Aorta (tissue), 5 donors: ENCODE measurements around the gene C14orf119. TPM values are rescaled to one million over a fixed set of nuclear protein-coding genes. Genes with fewer than 3 reads are reported as not detected.

ENCODE experiments used
- ATAC-seq: fragments of 200-7000 bp; cut with Tn5 transposase; one replicate; pipeline ENCODE4 v1.9.1; 2022; ENCODE audit warnings: moderate library complexity; ENCODE audit not compliant: low FRiP score
- DNase-seq, 2 donors: peaks; one replicate each; pipeline ENCODE4 v3.0.0-alpha.2; 2020
- H3K27ac ChIP-seq, 2 donors: one replicate each; pipeline ENCODE4 v1.5.1; 2013; ENCODE audit warnings: low read length in 2 of 2, mild to moderate bottlenecking in 2 of 2, moderate library complexity in 2 of 2, control low read depth in 1 of 2, inconsistent platforms in 1 of 2, low read depth in 1 of 2
- H3K27me3 ChIP-seq, 2 donors: one replicate each; pipeline ENCODE4 v1.6.1; 2013; ENCODE audit warnings: control low read depth in 1 of 2, low read length in 1 of 2, mild to moderate bottlenecking in 1 of 2, moderate library complexity in 1 of 2; ENCODE audit not compliant: insufficient read depth in 2 of 2, control insufficient read depth in 1 of 2
- H3K36me3 ChIP-seq, 2 donors: one replicate each; pipeline ENCODE4 v1.6.1; 2013; ENCODE audit warnings: control low read depth in 1 of 2, low read length in 1 of 2, mild to moderate bottlenecking in 1 of 2; ENCODE audit not compliant: insufficient read depth in 2 of 2, control insufficient read depth in 1 of 2
- H3K4me1 ChIP-seq, 2 donors: one replicate each; pipeline ENCODE4 v1.6.1; 2013; ENCODE audit warnings: low read length in 2 of 2, control low read depth in 1 of 2, mild to moderate bottlenecking in 1 of 2, moderate library complexity in 1 of 2; ENCODE audit not compliant: insufficient read depth in 2 of 2, control insufficient read depth in 1 of 2
- H3K4me3 ChIP-seq, 2 donors: one replicate each; pipeline ENCODE4 v1.5.1; 2013; ENCODE audit warnings: low read length in 2 of 2, control low read depth in 1 of 2, mild to moderate bottlenecking in 1 of 2
- H3K9me3 ChIP-seq: one replicate; pipeline ENCODE4 v1.6.1; 2013; ENCODE audit warnings: mild to moderate bottlenecking, low read length; ENCODE audit not compliant: control insufficient read depth
- WGBS, 2 donors: extraction: QIAGEN DNeasy Blood & Tissue Kit; methylation state at CpG; one replicate each; pipeline ENCODE4 v1.1.7; 2013; 5-methylcytosine and 5-hydroxymethylcytosine counted together
- intact Hi-C, 2 donors: fragments of 100-400 bp; cut with DNase I; formaldehyde crosslinking; loops; one replicate each; pipeline versions ENCODE4 v1.14.2 to v1.15.0; 2022
- polyA plus RNA-seq, 2 donors: library from polyadenylated mRNA; stranded (reverse); fragments of 200-250 nt; gene quantifications; one replicate each; pipeline ENCODE4 v1.2.3, GENCODE V29; 2013
- total RNA-seq, 2 donors: library from RNA; stranded (reverse); fragmentation: NEBNext Ultra II Directional; extraction: Animal tissue kit (Norgen Biotek cat#: 25700); gene quantifications; one replicate each; pipeline ENCODE4 v1.2.1, GENCODE V29; 2021
- donor health status: healthy with polysubstance abuse.
- donor health status: Bipolar disorder and iron deficiency.
- donor health status: DM: no; HTN: no; CAD: no.
- donor health status: DM: no; HTN: no; CAD: no.
- donor health status: DM: yes; HTN: yes; CAD: no.

Gene C14orf119
- total and polyA plus RNA-seq, 4 donors: 27.8 to 41.4 (median 34.9) TPM

DNA sequence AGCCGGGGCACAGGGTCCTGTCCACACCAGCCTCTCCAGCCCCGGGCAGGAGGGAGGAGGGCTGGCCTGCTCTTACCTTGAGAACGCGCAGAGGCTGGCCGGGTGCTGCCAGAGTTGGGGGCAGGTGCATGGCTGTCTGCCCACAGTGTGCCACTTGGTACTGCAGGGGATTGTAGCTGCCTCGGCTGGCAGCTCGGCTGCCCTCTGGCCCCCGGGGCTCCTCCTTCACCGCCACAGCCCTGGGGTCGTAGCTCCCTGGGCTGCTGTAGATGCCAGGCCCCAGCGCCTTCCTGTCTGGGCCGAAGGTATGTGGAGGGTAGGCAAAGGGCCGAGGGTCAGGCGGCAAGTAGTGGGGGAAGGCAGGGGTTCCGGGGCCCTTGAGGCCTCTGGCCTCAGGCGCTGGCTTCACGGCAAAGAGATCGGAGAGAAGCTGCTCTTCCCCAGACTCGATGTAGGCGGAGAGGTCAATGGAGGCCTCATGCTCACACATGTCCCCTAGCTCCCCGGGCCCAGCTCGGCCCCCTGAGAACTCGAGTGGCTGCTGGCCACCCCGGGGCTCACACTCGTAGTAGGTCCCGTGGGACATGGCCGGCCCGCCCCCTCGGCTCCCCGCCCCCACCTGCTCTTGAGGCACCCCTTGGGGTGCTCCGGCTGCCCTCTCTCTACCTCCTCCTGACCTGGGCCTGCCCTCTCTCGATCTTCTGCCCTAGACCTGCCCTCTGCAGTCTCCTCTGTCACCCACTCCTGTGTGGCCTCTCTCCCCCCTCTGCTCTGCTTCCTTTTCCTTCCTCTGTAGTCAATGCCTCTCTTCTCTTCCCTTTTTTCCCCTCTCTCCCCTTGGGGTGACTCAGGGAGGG, 23.4 kb downstream of the C14orf119 start, which contains the start of gene CEBPE:
CEBPE (minus strand) TSS at position 750 of the 857 bp plus-strand sequence; CDS start at position 586, 164 bp downstream.
- Histone ChIP-seq H3K27ac (no peak within 1 kb of the TSS), H3K36me3 (no peaks in the 10 kb centered on the region), H3K27me3 (no peaks in the 10 kb centered on the region), H3K4me1 (no peaks in the 10 kb centered on the region), H3K4me3 (no peak within 1 kb of the TSS), H3K9me3 (no peaks in the 10 kb centered on the region)
- WGBS, 2 donors: 79% methylated on average over 28 to 32 of the region's 32 CpGs
- ATAC-seq: no peak
- peak in 1 of 2 donors; percentile 75 for DNase-seq
- intact Hi-C loops: no loop called here

DNA sequence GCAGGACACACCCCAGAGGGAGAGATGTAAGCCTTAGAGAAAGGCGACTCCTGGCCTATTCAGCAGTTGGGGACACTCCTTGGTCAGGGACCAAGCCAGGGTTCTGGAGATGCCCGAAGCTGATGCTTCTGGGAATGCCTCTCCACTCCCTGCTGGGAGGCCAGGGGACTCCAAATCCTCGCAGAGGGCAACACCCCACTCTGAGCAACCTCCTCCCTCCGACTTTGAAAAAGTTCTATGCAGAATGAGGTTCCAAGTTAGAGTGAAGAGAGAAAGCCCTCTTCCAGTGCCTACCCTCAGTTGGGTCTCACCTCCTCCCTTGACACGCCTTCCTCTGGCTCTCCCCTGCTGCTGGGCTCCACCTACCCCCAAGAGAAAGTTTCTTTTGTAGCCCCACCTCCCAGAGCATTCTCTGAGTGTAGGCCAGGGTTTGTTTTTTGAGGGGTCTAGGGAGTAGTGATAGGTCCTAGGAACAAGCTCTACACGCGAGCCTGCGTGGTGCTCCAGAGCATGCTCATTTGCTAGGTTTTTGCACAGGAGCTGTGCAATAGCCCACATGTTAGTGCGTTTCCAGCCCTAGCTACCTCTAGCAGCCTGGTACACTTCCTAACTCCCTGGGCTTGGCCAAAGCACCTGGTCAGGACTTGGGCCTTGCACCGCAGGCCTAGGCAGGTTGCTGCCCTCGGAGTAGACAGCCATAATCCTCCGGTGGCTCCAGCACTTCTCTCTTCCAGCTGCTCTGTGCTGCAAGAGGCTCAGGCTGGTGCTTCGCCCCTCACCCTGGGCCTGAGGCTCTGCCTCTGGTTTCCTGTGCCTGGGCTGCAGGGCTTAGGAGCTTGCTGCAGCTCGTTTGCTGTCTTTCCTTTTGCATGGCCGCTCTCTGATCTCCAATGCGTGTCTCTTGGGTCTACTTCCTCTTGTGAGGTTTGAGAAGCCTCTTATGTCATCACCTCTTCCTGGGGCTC, 24.3 kb downstream of the C14orf119 start:
- Histone ChIP-seq H3K27ac (no peak overlapping the region), H3K36me3 (no peaks in the 10 kb centered on the region), H3K4me3 (no peak overlapping the region), H3K4me1 (no peaks in the 10 kb centered on the region), H3K9me3 (no peaks in the 10 kb centered on the region), H3K27me3 (no peaks in the 10 kb centered on the region)
- ATAC-seq (no peak), DNase-seq (peak in 1 of 2 donors; percentile 67)
- whole genome bisulfite sequencing, 2 donors: 76 to 78% methylated on average over 16 of the region's 16 CpGs
- intact Hi-C loops: loop anchor here (1.0 to 10.0 kb wide), 2 partner anchors 68 to 175 kb away; no protein-coding TSS in a partner anchor

DNA sequence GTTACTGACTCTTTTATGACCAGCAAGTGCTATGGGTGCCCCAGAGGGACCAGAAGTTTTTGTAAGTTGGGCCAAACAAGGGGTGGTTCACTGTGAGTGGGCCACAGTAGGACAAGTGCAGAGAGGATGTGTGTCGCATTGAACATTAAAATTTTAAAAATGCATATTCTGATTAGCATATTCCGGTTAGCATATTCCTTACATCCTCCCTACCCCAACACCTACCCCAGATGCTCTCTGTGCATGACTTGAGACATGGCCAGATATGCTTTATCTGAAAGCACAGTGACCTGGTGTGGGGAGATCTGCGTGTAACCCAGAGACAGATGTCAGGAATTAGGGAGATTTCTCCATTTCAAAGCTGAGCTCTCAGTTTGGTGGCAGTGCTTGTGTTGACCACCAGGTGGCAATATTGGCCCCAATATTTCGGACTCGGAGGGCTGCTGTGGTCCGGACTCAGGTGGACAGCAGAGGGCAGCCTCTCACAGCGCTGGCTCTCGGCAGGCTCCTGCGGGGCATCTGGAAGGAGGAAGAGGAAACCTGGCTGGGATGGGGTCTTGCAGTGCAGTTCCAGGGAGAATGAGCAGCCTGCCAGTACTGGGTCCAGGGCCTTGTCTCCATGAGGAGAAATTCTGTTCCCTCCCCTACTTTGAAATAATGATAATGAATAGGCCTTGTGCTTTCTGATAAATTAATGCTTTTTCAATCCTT, 25.4 kb downstream of the C14orf119 start:
- 19 to 21% methylated on average over 9 of the region's 9 CpGs for WGBS, 2 donors
- ATAC-seq (peak; percentile 94), DNase-seq (peak; percentile 94 to 95)
- H3K36me3 ChIP-seq: no peaks in the 10 kb centered on the region
- H3K27ac ChIP-seq: no peak overlapping the region
- intact Hi-C loops: loop anchor here (1.0 to 10.0 kb wide), 3 partner anchors 63 to 174 kb away; partner anchors contain the start of gene SLC7A8 (in 1 of the 2)
- H3K27me3 ChIP-seq: no peaks in the 10 kb centered on the region
- no peaks in the 10 kb centered on the region for H3K9me3 ChIP-seq
- H3K4me1 ChIP-seq: no peaks in the 10 kb centered on the region
- no peak overlapping the region for H3K4me3 ChIP-seq

DNA sequence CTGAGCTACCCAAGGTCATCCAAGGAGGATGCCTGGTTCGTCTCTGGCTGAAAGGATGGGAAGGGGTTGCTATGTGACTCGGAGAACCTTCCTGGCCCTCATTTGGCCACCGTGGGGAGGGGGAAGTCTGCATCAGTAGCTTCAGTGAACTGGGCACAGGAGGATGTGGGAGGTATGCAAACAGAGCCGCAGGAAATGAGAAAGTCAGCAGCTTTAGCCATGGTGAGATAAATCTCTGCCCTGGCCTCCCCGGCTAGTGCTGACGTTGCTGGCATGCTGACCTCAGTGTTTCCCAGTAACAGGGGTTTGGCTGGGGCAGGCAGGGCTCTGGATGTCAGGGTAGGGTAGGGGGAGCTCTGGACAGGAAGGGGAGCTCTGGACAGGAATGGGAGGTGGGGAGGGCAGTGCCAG, 26.1 kb downstream of the C14orf119 start:
- no peaks in the 10 kb centered on the region for H3K27me3 ChIP-seq
- intact Hi-C loops: loop anchor here (1.0 to 10.0 kb wide), 2 partner anchors 62 to 173 kb away; partner anchors contain the start of gene SLC7A8 (in 1 of the 2)
- H3K27ac ChIP-seq: no peak overlapping the region
- H3K36me3 ChIP-seq: no peaks in the 10 kb centered on the region
- DNase-seq (peak in 1 of 2 donors; percentile 83), ATAC-seq (peak; percentile 57)
- no peak overlapping the region for H3K4me3 ChIP-seq
- H3K9me3 ChIP-seq: no peaks in the 10 kb centered on the region
- H3K4me1 ChIP-seq: no peaks in the 10 kb centered on the region
- 16 to 17% methylated on average over 6 of the region's 6 CpGs for WGBS, 2 donors

DNA sequence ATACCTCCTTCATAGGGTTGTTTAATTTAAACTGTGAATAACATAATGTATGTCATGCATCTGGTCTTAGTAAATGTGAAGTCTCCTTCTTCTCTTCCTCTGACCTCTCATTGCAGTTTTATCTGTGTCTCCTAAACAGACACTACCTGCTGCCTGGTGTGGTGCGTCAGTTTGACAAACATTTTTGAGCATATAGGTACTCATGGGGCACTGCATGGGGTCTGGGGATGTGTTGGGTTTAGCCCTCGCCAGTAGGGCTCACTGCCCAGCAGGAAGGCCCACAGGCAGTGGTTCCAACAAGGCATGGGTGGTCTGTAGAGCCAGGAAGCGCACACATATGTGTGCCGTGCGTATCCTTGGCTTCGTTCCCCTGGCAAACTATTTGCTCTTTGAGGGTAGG, 26.8 kb downstream of the C14orf119 start:
- no peak for DNase-seq
- Histone ChIP-seq H3K36me3 (no peaks in the 10 kb centered on the region), H3K4me1 (no peaks in the 10 kb centered on the region), H3K9me3 (no peaks in the 10 kb centered on the region), H3K27me3 (no peaks in the 10 kb centered on the region), H3K27ac (no peak overlapping the region), H3K4me3 (no peak overlapping the region)
- WGBS, 2 donors: 90 to 92% methylated on average over 6 of the region's 6 CpGs
- no peak for ATAC-seq
- intact Hi-C loops: loop anchor here in 1 of 2 donors (10.0 kb wide), 1 partner anchor 173 kb away; no protein-coding TSS in a partner anchor

DNA sequence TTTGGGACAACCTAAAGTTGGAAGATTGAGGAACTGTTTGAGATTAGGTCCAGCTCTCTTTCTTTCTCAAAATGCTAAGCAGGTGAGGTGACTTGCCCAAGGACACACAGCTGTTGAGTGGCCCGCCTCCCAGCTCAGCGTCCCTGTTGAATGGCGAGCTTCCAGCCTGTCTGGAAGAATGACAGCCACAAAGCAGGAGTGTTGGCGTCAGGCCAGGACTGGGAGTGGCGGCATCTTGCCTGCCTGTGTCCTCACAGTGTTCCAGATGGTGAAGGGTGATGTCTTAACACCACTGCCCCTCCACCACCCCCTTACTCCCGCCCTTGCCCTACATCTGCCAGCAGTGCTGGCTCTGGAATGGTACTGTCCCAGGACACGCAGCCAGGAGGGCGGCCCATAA, 28.1 kb downstream of the C14orf119 start:
- DNase-seq (peak; percentile 67 to 89), ATAC-seq (no peak)
- intact Hi-C loops: loop anchor here in 1 of 2 donors (10.0 kb wide), 1 partner anchor 171 kb away; no protein-coding TSS in a partner anchor
- Histone ChIP-seq H3K4me1 (no peaks in the 10 kb centered on the region), H3K27ac (no peak overlapping the region), H3K9me3 (no peaks in the 10 kb centered on the region), H3K4me3 (no peak overlapping the region), H3K27me3 (no peaks in the 10 kb centered on the region), H3K36me3 (peaks cover 0 to 7% of the 10 kb centered on the region in 2 donors)
- WGBS, 2 donors: 35 to 36% methylated on average over 8 of the region's 8 CpGs

DNA sequence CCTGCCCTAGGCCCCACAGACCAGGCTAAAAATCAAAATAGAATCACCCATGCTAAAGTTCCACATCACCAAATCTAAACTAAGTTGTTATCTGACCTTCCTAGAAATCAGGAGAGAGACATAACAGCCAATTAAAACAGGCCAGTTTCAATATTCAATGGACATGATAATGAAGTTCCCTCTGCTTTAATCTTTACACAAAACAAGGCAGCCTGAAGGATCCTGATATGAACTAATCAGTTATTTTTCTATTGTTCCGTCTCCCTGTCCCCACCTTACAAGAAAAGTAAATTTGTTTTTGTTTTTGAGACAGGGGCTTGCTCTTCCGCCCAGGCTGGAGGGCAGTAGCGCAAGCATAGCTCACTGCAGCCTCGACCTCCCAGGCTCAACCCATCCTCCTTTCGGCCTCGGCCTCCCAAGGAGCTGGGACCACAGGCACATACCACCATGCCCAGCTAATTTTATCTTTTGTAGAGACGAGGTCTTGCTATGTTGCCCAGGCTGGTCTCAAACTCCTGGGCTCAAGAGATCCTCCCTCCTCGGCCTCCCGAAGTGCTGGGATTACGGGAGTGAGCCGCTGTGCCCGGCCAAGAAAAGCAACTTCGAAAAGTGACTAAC, 29.1 kb downstream of the C14orf119 start:
- no peak overlapping the region for H3K4me3 ChIP-seq
- WGBS, 2 donors: 51 to 53% methylated on average over 13 of the region's 13 CpGs
- H3K27me3 ChIP-seq: no peaks in the 10 kb centered on the region
- H3K27ac ChIP-seq: peak overlapping the region; percentile 7 to 20
- intact Hi-C loops: loop anchor here (2.0 to 10.0 kb wide), 2 partner anchors 30 to 170 kb away; no protein-coding TSS in a partner anchor
- DNase-seq (no peak), ATAC-seq (no peak)
- H3K4me1 ChIP-seq: no peaks in the 10 kb centered on the region
- no peaks in the 10 kb centered on the region for H3K9me3 ChIP-seq
- peaks cover under 1 to 9% of the 10 kb centered on the region in 2 donors for H3K36me3 ChIP-seq
